H54 (cell line): ENCODE results near the gene USH1G.
A peak's percentile ranks its signal among the peaks of the same experiment; 100 is the strongest.

ENCODE experiments used
- DNase-seq: peaks from one replicate; pipeline ENCODE4 v3.0.0; 2011; ENCODE audit warnings: low spot score, mixed read lengths; ENCODE audit not compliant: insufficient read length
- FAIRE-seq: peaks from 3 replicates; lab custom pipeline; 2011; peaks lifted over from hg19 to GRCh38; lab: Jason Lieb, UNC
- POLR2A ChIP-seq: IDR thresholded peaks from 2 replicates; pipeline ENCODE4 v1.6.1; 2011; ENCODE audit warnings: low read depth, mild to moderate bottlenecking, low read length

The USH1G gene

DNA sequence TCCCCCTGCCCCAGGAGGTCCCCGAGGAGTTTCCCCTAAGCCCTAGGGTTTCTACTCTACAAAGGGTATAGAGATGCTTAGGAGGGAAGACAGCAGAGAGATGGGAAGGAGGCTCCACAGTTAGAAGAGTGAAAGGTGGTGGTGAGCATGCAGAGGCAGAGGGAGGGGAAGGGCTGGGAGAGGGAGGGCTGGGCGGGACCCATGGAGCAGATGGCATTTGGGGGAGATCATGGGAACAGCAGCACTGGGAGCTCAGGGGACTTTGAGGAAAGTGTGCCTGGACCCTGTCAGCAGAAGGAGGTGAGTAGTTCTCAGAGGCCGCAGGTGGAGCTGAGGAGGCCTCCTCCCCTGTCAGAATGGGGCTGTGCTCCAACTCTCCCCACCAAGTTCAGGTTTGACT, 12.0 kb upstream of the USH1G start:
- TF ChIP-seq POLR2A = no peak
- FAIRE-seq (no peak), DNase-seq (no peak)

DNA sequence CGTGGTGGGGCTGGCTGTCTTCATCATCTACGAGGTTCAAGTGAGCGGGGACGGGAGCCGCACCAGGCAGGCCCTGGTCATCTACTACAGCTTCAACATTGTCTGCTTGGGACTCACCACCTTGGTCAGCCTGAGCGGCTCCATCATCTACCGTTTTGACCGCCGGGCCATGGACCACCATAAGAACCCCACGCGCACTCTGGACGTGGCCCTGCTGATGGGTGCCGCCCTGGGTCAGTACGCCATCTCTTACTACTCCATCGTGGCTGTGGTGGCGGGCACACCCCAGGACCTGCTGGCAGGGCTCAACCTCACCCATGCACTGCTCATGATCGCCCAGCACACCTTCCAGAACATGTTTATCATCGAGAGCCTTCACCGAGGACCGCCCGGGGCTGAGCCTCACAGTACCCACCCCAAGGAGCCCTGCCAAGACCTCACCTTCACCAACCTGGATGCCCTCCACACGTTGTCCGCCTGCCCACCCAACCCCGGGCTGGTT, 7.5 kb upstream of the USH1G start:
- TF ChIP-seq POLR2A = no peak
- DNase-seq (no peak), FAIRE-seq (no peak)

DNA sequence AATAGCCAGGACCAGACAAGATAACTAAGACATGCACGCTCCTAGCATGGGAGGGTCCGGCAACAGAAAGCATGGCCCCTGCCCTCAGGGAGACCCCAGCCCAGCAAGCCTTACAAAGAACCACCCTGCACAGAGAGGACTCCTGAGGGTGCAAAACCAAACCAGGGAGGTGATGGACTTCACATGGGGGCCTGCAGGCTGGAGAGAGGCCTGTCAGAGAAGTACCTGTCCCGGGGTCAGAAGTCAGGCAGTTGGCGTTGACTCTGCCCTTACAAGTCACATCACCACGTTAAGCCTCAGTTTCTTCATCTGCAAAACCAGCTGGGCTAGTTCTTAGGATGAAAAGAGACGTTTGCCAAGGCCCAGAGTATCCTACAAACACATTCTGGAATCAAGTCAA, 5.7 kb upstream of the USH1G start:
- no peak for TF ChIP-seq POLR2A
- no peak for DNase-seq
- no peak for FAIRE-seq

DNA sequence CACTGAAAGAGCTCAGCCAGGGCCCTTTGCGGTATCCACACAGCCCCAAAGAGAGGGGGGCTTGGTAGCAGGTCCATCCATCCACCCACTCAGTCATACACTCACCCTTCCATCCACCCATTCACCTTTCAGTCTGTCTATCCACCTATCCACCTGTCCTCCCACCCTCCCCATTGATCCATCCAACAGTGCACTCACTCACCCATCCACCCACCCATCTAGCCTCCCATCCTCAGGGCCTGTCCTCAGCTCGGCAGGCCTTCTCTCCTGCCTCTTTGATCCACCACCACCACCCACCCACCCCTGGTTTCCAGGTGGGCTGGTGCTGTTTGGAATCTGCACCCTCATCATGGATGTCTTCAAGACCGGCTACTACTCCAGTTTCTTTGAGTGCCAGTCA, 2.2 kb upstream of the USH1G start:
- FAIRE-seq (no peak), DNase-seq (no peak)

DNA sequence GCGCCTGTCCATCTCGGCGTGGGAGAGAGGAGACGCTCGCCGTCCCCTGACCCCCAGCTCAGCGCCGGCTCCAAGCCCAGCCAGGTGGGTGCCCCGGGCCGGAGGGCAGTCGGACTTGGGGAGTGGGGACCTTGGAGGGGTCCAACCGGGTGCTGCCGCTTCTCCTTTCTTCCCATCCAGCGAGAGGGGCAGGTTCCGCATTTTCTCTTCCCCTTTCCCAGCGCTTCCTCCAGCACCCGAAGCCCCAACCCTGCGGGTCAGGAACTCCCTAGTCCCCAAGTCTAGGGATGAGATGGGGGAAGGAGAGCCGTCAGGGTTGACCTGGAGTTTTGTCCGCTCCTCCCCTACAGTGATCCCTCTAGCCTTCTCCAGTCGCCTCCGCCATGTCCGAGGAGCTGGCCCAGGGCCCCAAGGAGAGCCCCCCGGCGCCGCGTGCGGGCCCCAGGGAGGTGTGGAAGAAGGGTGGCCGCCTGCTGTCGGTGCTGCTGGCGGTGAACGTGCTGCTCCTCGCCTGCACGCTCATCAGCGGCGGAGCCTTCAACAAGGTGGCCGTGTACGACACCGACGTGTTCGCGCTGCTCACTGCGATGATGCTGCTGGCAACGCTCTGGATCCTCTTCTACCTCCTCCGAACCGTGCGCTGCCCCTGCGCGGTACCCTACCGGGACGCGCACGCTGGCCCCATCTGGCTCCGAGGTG, 1.3 kb upstream of the USH1G start, which contains the start of gene OTOP2:
Gene OTOP2 (plus strand): TSS at position 24 of the 699 bp plus-strand sequence. CDS start 360 bp downstream, at position 384.
- FAIRE-seq (no peak), DNase-seq (no peak)
- TF ChIP-seq POLR2A = no peak

More for the DNA sequence above, 2.2 kb upstream of the USH1G start:
- no peak for TF ChIP-seq POLR2A

- TF ChIP-seq POLR2A = no peak
- DNase-seq = peak; percentile 96
- FAIRE-seq = no peak
Observed at GRCh38 chr17:74923538-74924249, 639 bp upstream of the USH1G start.

GRCh38 chr17:74922172-74922571, 883 bp downstream of the USH1G start:
- FAIRE-seq (no peak), DNase-seq (no peak)
- no peak for TF ChIP-seq POLR2A

DNA sequence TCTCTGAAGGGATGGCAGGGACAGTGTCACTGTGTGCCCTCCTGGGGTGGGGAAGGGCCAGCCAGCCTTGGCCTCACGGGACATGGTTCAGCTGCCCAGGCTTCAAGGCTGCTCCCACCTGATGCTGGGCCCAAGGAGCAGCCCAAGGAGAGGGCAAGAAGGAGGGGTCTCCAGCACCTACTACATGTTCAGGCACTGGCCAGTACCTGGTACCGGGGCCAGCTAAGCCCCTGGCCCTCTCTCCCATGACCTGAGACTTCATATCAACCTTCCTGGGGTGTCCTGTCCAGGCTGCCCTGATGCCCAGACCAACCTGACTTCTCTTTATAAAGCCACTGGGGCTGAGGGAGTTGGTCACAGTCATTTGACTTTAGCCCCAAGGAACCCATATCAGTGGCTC, 1.3 kb downstream of the USH1G start:
- no peak for TF ChIP-seq POLR2A
- DNase-seq = no peak
- FAIRE-seq = no peak

DNA sequence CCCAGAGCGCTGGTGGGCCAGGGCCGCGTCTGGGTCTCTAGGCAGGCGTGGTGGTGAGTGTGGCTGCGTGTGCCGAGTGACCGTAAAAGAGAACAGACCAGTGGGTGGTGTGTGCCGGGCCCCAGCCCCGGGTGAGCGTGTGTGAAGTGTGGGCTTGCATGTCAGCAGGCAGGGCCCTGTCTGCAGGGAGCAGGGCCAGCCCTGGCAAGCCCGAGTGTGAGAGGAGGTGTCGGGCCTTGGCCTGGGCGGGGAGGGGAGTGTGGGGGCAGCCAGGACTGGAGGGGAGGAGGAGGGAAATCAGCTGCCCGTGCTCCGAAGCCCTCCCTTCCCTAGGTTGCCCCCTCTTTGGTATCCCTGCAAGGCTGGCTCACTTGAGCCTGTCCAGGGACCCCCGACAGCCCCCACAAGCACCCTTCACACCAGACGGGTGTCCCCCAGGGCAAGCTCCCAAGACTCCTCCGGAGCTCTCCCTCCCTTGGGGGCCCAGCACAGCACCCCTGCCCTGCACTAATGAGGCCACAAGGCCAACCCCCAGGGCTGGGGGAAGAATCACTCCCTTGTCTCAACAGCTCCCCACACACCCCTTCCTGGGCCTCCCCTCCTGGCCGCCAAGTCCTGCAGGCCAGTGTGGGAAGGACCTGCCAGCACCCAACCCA, 1.9 kb downstream of the USH1G start:
- no peak for TF ChIP-seq POLR2A
- FAIRE-seq = no peak
- DNase-seq = no peak

DNA sequence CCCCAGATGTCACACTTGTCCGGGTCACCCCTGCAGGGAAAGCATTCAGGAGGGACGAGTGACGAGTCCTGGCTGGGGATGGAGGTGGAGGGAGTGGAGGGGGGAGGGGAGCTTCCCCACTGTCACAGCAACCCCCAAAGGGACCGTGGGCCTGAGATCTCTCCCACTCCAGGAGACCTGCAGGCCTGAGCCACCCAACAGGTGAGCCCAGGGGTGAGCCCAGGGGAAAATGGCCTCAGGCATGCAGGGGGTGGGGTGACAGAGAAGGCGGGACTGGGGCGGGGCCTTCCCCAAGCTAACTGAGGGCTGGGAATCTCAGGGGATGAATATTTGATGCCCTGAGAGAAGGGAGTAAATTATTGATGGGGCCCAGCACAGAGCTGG, 2.4 kb downstream of the USH1G start:
- FAIRE-seq (no peak), DNase-seq (no peak)
- no peak for TF ChIP-seq POLR2A

DNA sequence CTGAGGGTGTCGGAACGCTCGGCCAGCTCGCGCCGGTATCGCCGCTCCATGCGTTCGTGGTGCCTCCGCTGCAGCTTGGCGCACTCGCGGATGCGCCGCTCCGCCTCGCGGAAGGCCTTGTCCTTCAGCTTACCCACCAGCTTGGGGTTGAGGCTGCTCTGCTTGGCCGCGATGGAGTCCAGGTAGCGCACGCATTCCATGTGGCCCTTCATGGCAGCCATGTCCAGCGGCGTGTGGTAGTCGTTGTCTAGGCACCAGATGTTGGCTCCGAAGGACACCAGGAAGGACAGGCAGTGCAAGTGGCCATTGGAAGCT, 2.8 kb downstream of the USH1G start:
- DNase-seq (no peak), FAIRE-seq (no peak)
- TF ChIP-seq POLR2A = no peak

DNA sequence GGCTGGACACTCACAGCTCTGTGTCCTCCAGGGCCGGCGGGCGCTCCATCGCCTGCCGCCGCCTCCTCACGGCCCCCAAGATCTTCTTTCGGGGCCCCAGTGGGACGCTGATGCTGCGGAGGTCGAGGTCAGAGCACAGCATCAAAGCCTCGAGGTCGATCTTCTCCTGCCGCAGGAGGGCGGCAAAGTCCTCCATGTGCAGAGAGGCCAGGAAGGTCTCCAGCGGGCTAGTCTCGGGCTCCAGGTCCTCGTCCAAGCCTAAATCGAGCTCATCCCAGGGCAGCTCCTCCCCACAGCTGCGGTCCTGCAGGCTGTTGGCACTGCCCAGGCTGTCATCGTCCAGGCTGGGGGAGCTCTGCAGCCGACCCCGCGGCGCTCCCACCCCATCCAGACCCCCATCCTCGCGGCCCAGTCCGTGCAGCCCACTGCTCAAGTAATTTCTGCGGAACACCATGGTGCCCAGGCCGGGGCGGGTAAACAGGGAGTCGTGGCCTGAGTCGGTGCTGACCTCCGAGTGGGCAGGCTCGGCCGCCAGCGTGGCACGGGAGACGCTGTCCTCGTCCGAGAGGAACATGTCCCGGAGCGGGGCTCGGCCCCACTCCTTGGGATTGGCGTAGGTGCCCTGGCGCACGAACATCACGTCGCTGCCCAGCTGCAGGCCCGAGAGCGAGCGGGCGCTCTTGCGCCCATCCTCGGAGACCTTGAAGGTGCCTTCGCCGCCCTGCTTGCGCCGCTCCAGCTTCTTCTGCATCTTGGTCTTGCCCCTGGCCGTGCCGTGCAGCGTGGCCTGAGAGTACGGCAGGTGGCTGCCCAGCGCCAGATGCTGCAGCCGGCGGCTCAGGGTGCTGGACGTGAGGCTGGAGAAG, 3.4 kb downstream of the USH1G start:
- no peak for DNase-seq
- TF ChIP-seq POLR2A = no peak
- no peak for FAIRE-seq

DNA sequence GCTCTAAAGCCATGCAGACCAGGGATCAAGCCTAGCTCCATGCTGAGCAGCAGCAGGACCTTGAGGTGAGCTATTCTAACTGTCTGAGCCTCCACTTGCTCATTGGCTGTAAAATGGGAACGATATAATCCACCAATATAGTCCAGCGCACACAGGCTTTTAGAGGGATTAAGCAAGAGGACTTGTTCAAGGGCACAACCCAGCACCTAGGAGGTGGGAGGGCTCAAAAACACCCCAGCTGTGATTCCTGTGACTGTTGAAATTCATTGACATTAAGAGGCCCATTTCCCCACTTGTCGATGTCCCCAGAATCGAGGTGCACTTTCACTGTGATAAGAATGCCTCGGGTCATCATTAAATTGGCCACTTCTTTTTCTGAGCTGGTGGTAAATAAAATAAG, 4.1 kb downstream of the USH1G start:
- TF ChIP-seq POLR2A = no peak
- no peak for FAIRE-seq
- DNase-seq = no peak
